Thyroid gland (tissue), 4 donors: ENCODE measurements around the gene VOPP1.

Experiments
- CTCF ChIP-seq, 6 experiments: fragments of 200-600 bp in 3 of 6; fragments of 450-650 bp in 3 of 6; sonication (generic) in 3 of 6; IDR thresholded peaks; one replicate each; pipeline ENCODE4 v1.5.1; 2016 to 2019; ENCODE audit warnings: antibody characterized with exemption in 6 of 6, mild to moderate bottlenecking in 2 of 6, inconsistent platforms in 1 of 6, moderate library complexity in 1 of 6
- POLR2A ChIP-seq, 2 donors: fragments of 450-650 bp; IDR thresholded peaks; one replicate each; pipeline ENCODE4 v1.6.1; 2017; ENCODE audit warnings: antibody characterized with exemption in 2 of 2, mild to moderate bottlenecking in 2 of 2, moderate library complexity in 1 of 2

DNA sequence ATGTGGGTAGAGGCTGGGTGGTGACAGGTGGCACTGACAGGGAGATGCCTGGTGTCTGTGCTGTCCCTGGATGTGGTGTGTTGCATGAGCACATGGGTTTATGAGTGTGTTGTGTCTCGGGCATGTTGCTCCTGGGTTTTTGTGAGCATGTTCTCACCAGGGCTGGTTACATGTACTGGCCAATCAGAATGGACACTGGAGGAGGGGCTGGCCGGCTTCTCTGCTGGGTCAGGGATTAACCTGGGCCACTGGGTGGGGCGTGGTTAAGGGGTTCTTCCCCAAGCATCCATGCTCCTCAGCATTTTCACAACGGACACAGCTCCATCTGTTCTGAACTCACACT is 20.8 kb upstream of the VOPP1 start:
- TF ChIP-seq CTCF (IDR thresholded peaks at IDR 0.05) (no peak), POLR2A (IDR thresholded peaks at IDR 0.05) (no peak)
